Hepatocyte (in vitro differentiated cells): ENCODE results near the gene MAP4K2. TPM values are rescaled to one million over a fixed set of nuclear protein-coding genes. Genes with fewer than 3 reads are reported as not detected.

Experiments used
- DNase-seq: peaks from one replicate; pipeline ENCODE4 v3.0.0-alpha.2; 2016; ENCODE audit warnings: low spot score
- H2AFZ ChIP-seq: fragments of 200-600 bp; sonication (generic); 2 replicates; pipeline ENCODE4 v1.6.0; 2016; ENCODE audit warnings: antibody characterized with exemption, mild to moderate bottlenecking
- H3K27ac ChIP-seq: fragments of 200-600 bp; sonication (generic); 2 replicates; pipeline ENCODE4 v1.5.1; 2016; ENCODE audit warnings: mild to moderate bottlenecking
- H3K27me3 ChIP-seq: fragments of 200-600 bp; sonication (generic); 2 replicates; pipeline ENCODE4 v1.6.1; 2016
- H3K36me3 ChIP-seq: fragments of 200-600 bp; sonication (generic); replicated peaks from 2 replicates; pipeline ENCODE4 v1.5.1; 2016; ENCODE audit warnings: low read depth; ENCODE audit not compliant: insufficient read depth
- H3K4me1 ChIP-seq: fragments of 200-600 bp; sonication (generic); 2 replicates; pipeline ENCODE4 v1.5.1; 2016; ENCODE audit warnings: mild to moderate bottlenecking, moderate library complexity; ENCODE audit not compliant: insufficient read depth
- H3K4me2 ChIP-seq: fragments of 200-600 bp; sonication (generic); 2 replicates; pipeline ENCODE4 v1.6.0; 2016
- H3K4me3 ChIP-seq: fragments of 200-600 bp; sonication (generic); 2 replicates; pipeline ENCODE4 v1.5.1; 2016; ENCODE audit warnings: mild to moderate bottlenecking
- H3K79me2 ChIP-seq: fragments of 200-600 bp; sonication (generic); 2 replicates; pipeline ENCODE4 v1.6.0; 2017; ENCODE audit warnings: mild to moderate bottlenecking
- H3K9me2 ChIP-seq: fragments of 200-600 bp; sonication (generic); replicated peaks from 2 replicates; pipeline ENCODE4 v1.6.0; 2017; ENCODE audit warnings: mild to moderate bottlenecking; ENCODE audit not compliant: insufficient read depth
- H3K9me3 ChIP-seq: fragments of 200-600 bp; sonication (generic); 2 replicates; pipeline ENCODE4 v1.5.1; 2016; ENCODE audit warnings: low read depth, mild to moderate bottlenecking
- H4K20me1 ChIP-seq: fragments of 200-600 bp; sonication (generic); 2 replicates; pipeline ENCODE4 v1.6.0; 2016; ENCODE audit warnings: mild to moderate bottlenecking; ENCODE audit not compliant: insufficient read depth, poor library complexity, severe bottlenecking
- CTCF ChIP-seq: fragments of 200-600 bp; sonication (generic); IDR thresholded peaks from 2 replicates; pipeline ENCODE4 v1.5.1; 2016; ENCODE audit warnings: antibody characterized with exemption, mild to moderate bottlenecking; ENCODE audit not compliant: poor library complexity
- EZH2 ChIP-seq: fragments of 200-600 bp; sonication (generic); IDR thresholded peaks from 2 replicates; pipeline ENCODE4 v1.6.1; 2016; ENCODE audit warnings: antibody characterized with exemption, mild to moderate bottlenecking, borderline replicate concordance
- EZH2phosphoT487 ChIP-seq: fragments of 200-600 bp; sonication (generic); IDR thresholded peaks from one replicate; pipeline ENCODE4 v1.6.1; 2018; ENCODE audit warnings: antibody characterized with exemption, mild to moderate bottlenecking, low read depth, moderate library complexity; ENCODE audit not compliant: unreplicated experiment, severe bottlenecking
- WGBS: methylation state at CpG from one replicate; pipeline ENCODE4 v1.1.6; 2016; ENCODE audit warnings: low lambda C conversion rate; ENCODE audit errors: missing lambda C conversion rate; 5-methylcytosine and 5-hydroxymethylcytosine counted together
- polyA plus RNA-seq: library from polyadenylated mRNA; unstranded; fragments of >200 nt; fragmentation: Nextera tagmentation; extraction: Ambion mirVana; gene quantifications from 2 replicates; pipeline ENCODE4 v1.2.1, GENCODE V29; 2016
- total RNA-seq: library from RNA; depleted of rRNA; stranded (reverse); fragments of >200 nt; gene quantifications from 2 replicates; pipeline ENCODE4 v1.2.3, GENCODE V29; 2014

MAP4K2 gene
- total and polyA plus RNA-seq, 2 experiments from 2014 or later: 7.8 to 9.0 TPM

- Histone ChIP-seq H3K9me2 (no peaks in the 10 kb centered on the region), H3K4me2 (peak overlapping the region; percentile 80), H3K9me3 (no peaks in the 10 kb centered on the region), H2AFZ (no peak overlapping the region), H3K27ac (peak overlapping the region; percentile 98), H3K27me3 (no peaks in the 10 kb centered on the region), H3K4me3 (peak overlapping the region; percentile 85), H3K4me1 (peaks cover 15% of the 10 kb centered on the region), H3K36me3 (no peaks in the 10 kb centered on the region), H3K79me2 (peaks cover 56% of the 10 kb centered on the region), H4K20me1 (peaks cover 49% of the 10 kb centered on the region)
- 2% methylated on average over 39 of the region's 98 CpGs for WGBS
- DNase-seq: peak; percentile 95
- no peak for TF ChIP-seq EZH2
- no peak for TF ChIP-seq EZH2phosphoT487
- no peak for TF ChIP-seq CTCF
Observed at GRCh38 chr11:64777449-64778222, 25.4 kb downstream of the MAP4K2 start.

GRCh38 chr11:64776875-64777274 is 26.1 kb downstream of the MAP4K2 start:
- DNase-seq: no peak
- peaks cover 63% of the 10 kb centered on the region for H3K79me2 ChIP-seq
- WGBS: 29% methylated on average over 3 of the region's 3 CpGs
- H3K27ac ChIP-seq: no peak overlapping the region
- no peak for TF ChIP-seq EZH2
- peak overlapping the region; percentile 80 for H3K4me2 ChIP-seq
- peaks cover 15% of the 10 kb centered on the region for H3K4me1 ChIP-seq
- no peaks in the 10 kb centered on the region for H3K27me3 ChIP-seq
- no peak overlapping the region for H2AFZ ChIP-seq
- peak overlapping the region; percentile 85 for H3K4me3 ChIP-seq
- H4K20me1 ChIP-seq: peaks cover 57% of the 10 kb centered on the region
- H3K36me3 ChIP-seq: no peaks in the 10 kb centered on the region
- H3K9me3 ChIP-seq: no peaks in the 10 kb centered on the region
- no peaks in the 10 kb centered on the region for H3K9me2 ChIP-seq

GRCh38 chr11:64776425-64776824 is 26.6 kb downstream of the MAP4K2 start:
- DNase-seq: no peak
- TF ChIP-seq CTCF: no peak
- TF ChIP-seq EZH2: no peak
- no peak for TF ChIP-seq EZH2phosphoT487
- no peak overlapping the region for H3K27ac ChIP-seq
- H4K20me1 ChIP-seq: peaks cover 61% of the 10 kb centered on the region
- no peaks in the 10 kb centered on the region for H3K36me3 ChIP-seq
- H3K4me2 ChIP-seq: peak overlapping the region; percentile 80
- WGBS: 78% methylated on average over 6 of the region's 6 CpGs
- no peaks in the 10 kb centered on the region for H3K9me3 ChIP-seq
- peaks cover 15% of the 10 kb centered on the region for H3K4me1 ChIP-seq
- no peaks in the 10 kb centered on the region for H3K9me2 ChIP-seq
- H3K79me2 ChIP-seq: peaks cover 68% of the 10 kb centered on the region
- no peak overlapping the region for H2AFZ ChIP-seq
- H3K27me3 ChIP-seq: no peaks in the 10 kb centered on the region
- H3K4me3 ChIP-seq: peak overlapping the region; percentile 85

GRCh38 chr11:64774144-64774543 is 28.9 kb downstream of the MAP4K2 start:
- Histone ChIP-seq H2AFZ (no peak overlapping the region), H3K4me2 (no peak overlapping the region), H3K27ac (no peak overlapping the region), H3K9me2 (no peaks in the 10 kb centered on the region), H3K27me3 (no peaks in the 10 kb centered on the region), H3K4me1 (peaks cover 9% of the 10 kb centered on the region), H4K20me1 (peaks cover 83% of the 10 kb centered on the region), H3K4me3 (no peak overlapping the region), H3K36me3 (no peaks in the 10 kb centered on the region), H3K79me2 (peaks cover 83% of the 10 kb centered on the region), H3K9me3 (no peaks in the 10 kb centered on the region)
- DNase-seq: no peak
- 90% methylated on average over 5 of the region's 5 CpGs for WGBS
- TF ChIP-seq EZH2 (no peak), EZH2phosphoT487 (no peak), CTCF (no peak)
